Sciatic nerve (tissue), 2 donors: Measurements from ENCODE around the gene RESP18. TPM values are rescaled to one million over a fixed set of nuclear protein-coding genes. Genes with fewer than 3 reads are reported as not detected.
A peak's percentile ranks its signal among the peaks of the same experiment; 100 is the strongest.

Source experiments
- ATAC-seq: fragments of 200-7000 bp; cut with Tn5 transposase; one replicate; pipeline ENCODE4 v1.9.1; 2020; ENCODE audit warnings: mild to moderate bottlenecking, moderate library complexity
- DNase-seq: peaks from one replicate; pipeline ENCODE4 v3.0.0-alpha.2; 2020; ENCODE audit warnings: low spot score
- intact Hi-C: fragments of 100-400 bp; cut with DNase I; formaldehyde crosslinking; loops from one replicate; pipeline ENCODE4 v1.14.2; 2022
- total RNA-seq: library from RNA; stranded (reverse); fragmentation: NEBNext Ultra II Directional; extraction: Animal tissue kit (Norgen Biotek cat#: 25700); gene quantifications from one replicate; pipeline ENCODE4 v1.2.1, GENCODE V29; 2021
- donor health status: DM: no; HTN: no; CAD: no.
- donor health status: DM: no; HTN: no; CAD: no.

RESP18 gene
- not detected for total RNA-seq

DNA sequence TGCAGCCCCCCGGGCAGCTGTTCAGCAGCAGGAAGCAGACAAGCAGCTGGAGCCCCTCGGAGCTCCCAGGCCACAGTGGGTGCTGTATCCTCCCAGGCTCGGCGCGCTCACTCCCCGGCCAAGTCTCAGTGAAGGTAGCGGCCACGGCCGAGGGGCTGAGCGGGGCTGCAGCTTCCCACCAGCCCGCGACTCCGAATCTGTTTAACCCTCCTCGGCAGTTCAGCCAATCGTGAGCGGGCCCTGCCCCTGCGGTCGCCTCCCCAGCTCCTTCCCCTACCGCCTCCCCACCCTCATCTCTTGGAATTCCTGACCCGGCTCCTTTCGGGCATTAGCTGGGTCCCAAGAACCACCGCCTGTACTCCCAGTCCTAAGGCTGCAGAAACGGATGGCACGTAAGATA, at the start of gene RESP18:
Gene RESP18, minus strand, starts transcription at position 203 of the 400 bp plus-strand sequence.
- no peak for ATAC-seq
- no peak for DNase-seq
- intact Hi-C loops = no loop called here

DNA sequence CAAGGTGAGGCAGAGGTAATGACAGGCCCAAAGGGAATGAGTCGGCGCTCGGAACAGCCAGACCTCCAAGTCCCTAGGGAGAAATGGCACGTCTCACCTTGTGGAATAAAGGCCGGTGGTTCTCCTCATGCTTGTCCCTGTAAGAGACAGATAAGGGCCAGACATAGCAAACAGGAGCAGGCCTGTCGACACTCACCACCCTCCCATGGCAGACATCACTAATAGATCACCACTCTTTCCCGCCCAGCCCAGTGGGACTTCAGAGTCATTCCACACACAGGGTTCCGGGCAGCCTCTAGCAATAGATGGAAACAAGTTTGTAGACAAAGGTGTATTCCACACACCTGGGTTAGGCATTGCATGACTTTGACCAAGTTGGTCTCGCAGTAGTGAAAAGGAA, 48.9 kb upstream of the RESP18 start:
- DNase-seq (no peak), ATAC-seq (no peak)
- intact Hi-C loops = loop anchor here (10.0 kb wide), 1 partner anchor 77 kb away; the partner anchor contains the start of gene PTPRN

GRCh38 chr2:219380926-219381325, 48.4 kb upstream of the RESP18 start:
- ATAC-seq = no peak
- intact Hi-C loops = loop anchor here (10.0 kb wide), 1 partner anchor 76 kb away; the partner anchor contains the start of gene PTPRN
- no peak for DNase-seq

DNA sequence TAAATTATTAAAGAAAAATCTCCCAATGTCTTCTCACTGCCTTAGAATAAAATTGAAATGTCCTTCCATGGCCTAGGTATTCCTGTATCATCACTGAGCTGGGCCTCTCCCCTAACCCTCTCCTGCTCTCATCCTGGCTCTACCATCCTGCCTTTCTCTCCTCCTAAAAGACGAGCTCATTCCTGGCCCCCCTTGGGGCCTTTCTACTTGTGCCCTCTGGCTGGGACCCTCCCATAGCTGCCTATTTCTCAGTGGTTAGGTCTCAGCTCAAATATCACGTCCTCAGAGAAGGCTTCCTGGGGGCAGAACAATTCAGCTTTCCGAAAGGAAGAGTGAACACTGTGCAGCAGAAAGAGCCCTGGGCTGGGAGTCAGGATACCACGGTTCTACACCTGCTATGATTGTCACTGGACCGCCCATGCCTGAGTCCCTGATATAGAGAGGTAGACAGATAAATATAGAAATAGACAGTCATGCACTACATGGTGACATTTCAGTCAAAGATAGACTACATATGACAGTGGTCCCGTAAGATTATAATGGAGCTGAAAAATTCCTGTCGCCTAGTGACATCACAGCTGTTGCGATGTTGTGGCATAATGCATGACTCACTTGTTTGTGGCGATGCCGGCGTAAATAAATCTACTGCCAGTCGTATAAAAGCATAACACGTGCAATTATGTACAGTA, 45.8 kb upstream of the RESP18 start:
- ATAC-seq (no peak), DNase-seq (no peak)
- intact Hi-C loops = no loop called here

DNA sequence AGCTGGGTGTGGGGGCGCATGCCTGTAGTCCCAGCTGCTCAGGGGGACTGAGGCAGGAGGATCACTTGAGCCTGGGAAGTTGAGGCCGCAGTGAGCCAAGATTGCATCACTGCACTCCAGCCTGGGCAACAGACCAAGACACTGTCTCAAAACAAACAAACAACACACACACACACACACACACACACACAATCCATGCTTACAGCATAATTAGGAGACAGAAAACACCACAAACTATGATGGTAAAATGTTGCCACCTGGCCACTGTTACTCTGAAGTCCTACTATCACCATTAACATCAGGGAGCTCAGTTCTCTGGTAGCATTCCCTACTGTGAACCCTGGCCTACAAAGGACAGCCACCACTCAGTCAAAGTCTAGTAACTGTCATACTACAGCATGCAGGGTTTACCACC, 36.9 kb upstream of the RESP18 start:
- intact Hi-C loops = no loop called here
- ATAC-seq (peak; percentile 93), DNase-seq (peak; percentile 73)

- peak; percentile 91 for ATAC-seq
- intact Hi-C loops = no loop called here
Observed at GRCh38 chr2:219368690-219369191, 36.2 kb upstream of the RESP18 start.

DNA sequence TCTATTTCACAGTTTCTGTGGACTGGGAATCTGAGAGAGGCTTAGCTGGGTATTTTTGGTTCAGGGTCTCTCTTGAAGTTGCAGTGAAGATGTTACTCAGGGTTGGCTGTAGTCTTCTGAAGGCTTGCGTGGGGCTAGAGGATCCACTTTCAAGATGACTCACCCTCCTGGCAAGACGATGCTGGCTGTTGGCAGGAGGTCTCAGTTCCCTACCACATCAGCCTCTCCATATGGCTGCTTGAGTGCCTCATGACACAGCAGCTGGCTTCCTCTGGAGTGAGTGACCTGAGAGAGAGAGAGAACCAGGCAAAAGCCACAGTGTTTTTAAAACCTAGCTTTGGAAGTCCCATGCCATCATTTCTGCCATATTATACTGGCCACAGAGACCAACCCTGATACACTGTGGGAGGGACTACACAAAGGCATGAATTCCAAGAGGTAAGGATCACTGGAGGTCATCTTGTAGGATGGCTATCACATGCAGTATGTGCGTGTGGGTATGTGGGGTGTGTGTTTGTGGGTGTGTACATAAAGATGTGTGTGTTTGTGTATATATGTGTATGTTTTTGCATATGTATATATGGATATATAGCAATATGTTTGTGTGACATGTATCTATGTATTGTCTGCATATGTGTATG, 30.1 kb upstream of the RESP18 start:
- intact Hi-C loops = no loop called here
- peak; percentile 87 for ATAC-seq

More at GRCh38 chr2:219368690-219369191, 36.2 kb upstream of the RESP18 start:
- no peak for DNase-seq

GRCh38 chr2:219362072-219362471, 29.5 kb upstream of the RESP18 start:
- DNase-seq (no peak), ATAC-seq (no peak)
- intact Hi-C loops = no loop called here

More for the DNA sequence above, 30.1 kb upstream of the RESP18 start:
- peak; percentile 71 for DNase-seq

DNA sequence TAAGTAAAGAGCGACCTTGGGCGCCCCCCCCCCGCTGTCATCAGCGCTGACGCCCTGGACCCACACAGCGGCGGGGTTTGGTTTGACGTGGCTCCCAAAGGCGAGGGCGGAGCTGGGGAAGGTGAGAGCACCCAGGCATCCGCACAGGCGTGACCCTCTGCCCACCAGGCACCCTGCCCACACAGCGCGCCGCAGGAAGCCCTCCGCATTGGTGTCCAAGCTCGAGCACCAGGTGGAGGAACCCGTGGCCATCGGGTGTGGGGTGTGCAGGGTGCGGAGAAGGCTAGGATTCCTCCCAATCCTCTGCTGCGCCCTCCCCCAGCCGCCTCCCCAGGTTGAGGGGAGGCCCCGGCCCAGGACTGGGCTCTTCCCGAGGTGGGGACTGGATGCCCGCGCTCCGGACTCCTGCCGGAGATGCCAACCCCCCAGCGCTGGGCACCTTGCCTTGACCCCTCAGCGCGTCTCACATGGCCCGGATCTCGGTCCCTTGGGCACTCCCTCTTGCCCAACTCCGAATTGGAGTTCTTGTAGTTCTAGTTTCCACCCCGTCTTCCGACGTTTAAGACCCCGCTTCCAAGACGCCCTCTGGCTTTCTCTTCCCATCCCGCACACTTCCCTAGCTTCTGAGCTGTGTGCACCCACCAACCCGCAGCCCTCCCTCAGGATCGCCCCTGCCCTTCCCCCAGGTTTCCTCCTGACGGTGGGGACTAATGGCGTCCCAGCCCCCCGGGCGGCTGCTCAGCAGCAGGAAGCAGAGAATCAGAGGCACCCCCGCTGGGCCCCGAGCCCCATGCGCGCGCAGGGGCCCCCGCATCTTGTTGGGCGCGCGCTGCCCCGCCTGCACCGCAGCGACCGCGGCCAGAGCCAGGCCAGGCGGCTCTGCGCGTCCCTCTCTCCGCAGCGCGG, 25.9 kb upstream of the RESP18 start:
- intact Hi-C loops = no loop called here
- ATAC-seq (peak; percentile 28), DNase-seq (no peak)

DNA sequence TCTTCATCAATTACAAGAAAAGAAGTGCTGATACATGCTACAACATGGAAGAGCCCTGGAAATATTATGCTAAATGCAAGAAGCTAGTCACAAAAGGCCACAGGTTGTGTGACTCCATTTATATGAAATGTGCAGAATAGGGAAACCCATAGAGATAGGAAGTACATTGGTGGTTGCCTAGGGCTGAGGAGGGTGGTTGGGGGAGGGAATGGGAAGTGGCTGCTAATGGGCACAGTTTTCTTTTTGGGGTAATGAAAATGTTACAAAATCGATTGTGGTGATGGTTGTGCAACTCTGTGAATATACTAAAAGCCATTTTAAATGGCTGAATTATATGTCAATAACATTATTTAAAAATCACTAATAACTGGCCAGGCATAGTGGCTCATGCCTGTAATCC, 24.3 kb upstream of the RESP18 start:
- ATAC-seq (no peak), DNase-seq (no peak)
- intact Hi-C loops = no loop called here

- intact Hi-C loops = no loop called here
- no peak for DNase-seq
- ATAC-seq = no peak
Observed at GRCh38 chr2:219354582-219354981, 22.0 kb upstream of the RESP18 start.

DNA sequence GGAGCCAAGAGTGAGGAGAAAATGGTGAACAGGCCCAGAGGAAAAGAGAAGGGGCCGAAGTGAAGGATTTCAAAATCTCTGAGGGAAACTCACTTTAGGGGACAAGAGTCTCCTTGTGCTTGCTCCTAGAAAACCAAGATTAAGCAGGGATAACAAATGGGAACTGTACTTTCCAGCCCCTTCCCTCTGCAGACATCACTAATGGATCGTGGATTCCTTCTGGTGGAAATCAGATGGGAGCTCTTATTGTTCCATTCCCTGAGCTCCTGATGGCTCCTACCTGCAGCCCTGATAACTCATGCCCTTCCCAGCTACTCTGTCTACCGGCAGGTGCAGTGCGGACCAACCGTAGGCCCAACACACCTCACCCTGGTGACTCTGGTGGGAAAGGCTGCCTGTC, 20.6 kb upstream of the RESP18 start:
- intact Hi-C loops = no loop called here
- no peak for ATAC-seq
- DNase-seq = no peak

- peak; percentile 24 for ATAC-seq
- peak; percentile 74 for DNase-seq
Observed at GRCh38 chr2:219352448-219353023, 20.0 kb upstream of the RESP18 start.

DNA sequence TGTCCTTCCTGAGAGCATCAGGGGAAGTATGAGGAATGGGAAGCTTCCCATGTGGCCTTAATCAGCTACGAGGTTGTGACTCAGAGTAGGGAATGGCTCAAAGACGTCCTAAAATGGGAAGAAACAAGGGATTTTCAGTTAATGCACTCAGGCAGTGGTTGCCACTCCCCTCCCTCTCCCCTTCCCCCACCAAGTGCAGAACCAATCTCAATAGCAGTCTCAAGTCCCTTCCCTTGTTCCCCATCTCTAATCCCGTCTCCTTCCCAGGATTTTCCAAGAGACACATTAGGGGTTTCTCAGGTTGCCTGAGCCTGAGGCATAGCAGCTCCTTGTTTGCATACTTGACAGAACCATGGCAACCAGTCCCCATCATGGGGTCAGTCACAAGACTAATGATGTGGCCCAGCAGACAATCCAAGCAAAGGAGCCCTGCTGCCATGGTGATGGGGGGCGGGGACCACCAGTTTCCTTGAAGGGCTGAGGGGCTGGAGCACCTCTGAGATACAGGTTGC, 18.2 kb upstream of the RESP18 start:
- DNase-seq = no peak
- ATAC-seq = no peak

More at GRCh38 chr2:219352448-219353023, 20.0 kb upstream of the RESP18 start:
- intact Hi-C loops = no loop called here

DNA sequence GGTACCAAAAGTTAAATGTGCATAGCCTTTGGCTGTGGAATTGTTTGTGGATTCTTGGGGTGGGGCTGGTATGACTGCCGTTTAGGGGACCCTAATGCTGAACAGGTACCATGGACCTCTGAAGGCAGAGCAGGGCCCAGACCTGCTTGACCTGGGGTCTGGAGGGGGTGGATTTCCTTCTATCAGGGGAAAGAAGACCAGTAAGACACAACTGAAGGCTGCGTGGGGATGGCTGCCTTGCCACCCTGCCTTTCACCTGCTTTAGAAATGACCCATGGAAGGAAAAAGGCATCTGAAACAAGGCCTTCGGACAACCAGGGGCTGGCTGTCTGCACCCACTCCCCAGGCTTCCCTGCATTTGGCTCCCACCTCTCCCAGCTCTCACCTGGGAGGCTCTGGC, 17.7 kb upstream of the RESP18 start:
- intact Hi-C loops = no loop called here
- DNase-seq (no peak), ATAC-seq (no peak)

More for the DNA sequence above, 18.2 kb upstream of the RESP18 start:
- intact Hi-C loops = no loop called here

DNA sequence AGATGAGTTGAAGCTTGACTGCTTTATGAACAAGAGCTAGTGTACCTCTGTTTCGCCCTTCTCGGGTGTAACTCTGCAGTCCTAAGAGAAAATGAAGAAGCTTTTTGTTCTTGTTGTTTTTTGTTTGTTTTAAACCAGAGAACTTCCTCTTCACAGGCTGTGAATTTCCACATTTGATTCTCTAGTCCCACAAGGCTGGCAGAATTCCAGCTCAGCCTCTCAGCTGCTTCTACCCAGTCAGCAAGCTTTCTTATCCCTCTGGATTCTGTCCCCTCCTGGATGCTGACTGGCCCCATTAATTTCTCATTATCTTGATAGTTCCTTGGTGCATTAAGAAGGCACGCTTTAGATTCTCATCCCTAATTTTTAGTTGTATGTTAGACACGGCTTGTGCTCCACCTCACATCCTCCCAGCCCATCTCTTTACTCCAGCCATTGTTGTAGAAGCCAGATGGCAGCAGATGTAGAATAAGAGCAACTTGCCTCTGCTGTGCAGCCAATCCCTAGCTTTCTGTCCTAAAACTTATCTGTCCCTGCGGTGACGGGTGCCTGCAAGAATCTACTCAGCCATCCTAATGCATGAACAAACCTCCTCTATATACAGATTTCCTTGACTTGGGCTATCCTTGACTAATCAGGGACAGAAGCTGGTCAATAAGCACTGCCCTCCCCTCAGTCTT, 12.3 kb upstream of the RESP18 start:
- intact Hi-C loops = no loop called here
- peak; percentile 82 for DNase-seq
- ATAC-seq = peak; percentile 76

DNA sequence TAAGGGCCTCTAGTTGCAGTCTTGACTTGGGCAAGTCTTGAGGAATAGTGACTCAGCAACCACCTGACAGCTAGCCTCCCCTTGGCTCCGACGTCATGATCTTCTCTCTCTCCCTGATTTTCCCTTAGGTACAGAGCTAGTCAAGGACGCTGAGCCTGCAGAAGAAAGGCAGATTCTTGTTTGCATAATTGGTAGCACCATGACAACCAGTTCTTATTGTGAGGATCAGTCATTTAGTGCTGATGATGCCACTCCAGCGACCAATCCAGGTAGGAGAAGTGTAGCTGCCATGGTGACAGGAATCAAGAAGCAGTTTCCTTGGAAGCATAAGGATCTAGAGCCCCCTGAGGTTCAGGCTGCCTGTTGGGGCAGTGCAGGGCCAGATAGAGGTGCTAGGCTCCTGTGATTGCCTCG, 2.8 kb upstream of the RESP18 start:
- ATAC-seq = no peak
- no peak for DNase-seq
- intact Hi-C loops = no loop called here

DNA sequence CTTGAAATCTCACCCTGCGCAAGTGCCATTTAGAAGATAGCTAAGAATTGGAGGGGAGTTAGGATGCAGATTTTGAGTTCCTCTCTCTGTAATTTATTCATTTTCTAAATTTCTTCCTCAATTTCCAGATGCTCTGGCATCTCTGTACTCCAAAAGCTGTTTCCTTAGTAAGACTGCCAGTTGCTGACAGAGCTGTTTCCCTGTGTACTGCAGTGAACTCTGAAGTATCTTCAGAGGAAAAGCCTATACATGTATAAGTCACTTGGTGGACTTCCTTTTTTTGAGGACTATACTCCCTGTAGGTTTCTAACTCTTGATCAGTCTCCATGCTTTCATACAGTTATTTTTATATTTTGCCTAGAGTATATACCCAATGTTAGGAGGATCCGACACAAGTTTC, 1.5 kb upstream of the RESP18 start:
- ATAC-seq (no peak), DNase-seq (no peak)
- intact Hi-C loops = no loop called here
